ENCODE results near the gene RAD51B.

DNA sequence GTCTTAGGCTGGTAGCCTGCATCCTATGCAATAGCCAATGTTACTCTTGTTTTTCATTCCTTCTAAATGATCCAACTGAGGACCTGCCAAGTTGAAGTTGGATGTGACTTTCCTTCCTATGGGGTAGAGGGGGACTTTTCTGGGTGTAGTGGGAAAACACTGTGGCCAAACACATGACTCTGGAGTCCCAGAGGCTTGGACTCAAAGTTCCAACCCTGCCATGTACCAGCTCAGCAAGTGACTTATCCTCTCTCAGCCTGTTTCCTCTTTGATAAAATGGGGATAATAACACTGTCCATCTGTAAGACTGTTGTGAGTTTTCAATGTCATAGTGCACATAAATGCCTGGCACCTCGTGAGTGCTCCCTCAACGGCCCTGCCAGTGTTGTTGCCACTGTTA is 876.3 kb downstream of the RAD51B start:
- TF ChIP-seq ZNF416 (tag by site-specific recombination; IDR thresholded peaks at IDR 0.05) = no peak
- TF ChIP-seq TRIM28 (IDR thresholded peaks at IDR 0.05; ENCODE audit: borderline replicate concordance, low read length) = no peak

Measured in HEK293 (cell line).